DLD1 (cell line): ENCODE measurements around the gene INO80.

Source experiments
- in situ Hi-C: cut with HindIII; loops from 2 replicates; pipeline ENCODE4 v1.10.0; 2017; ENCODE audit warnings: low sequenced_read_pairs

The INO80 gene

GRCh38 chr15:41048397-41048796, 67.7 kb downstream of the INO80 start:
- in situ Hi-C loops: no loop called here

GRCh38 chr15:41047474-41047873, 68.6 kb downstream of the INO80 start:
- in situ Hi-C loops: no loop called here

- in situ Hi-C loops: no loop called here
Measured at GRCh38 chr15:41043276-41043951, 72.7 kb downstream of the INO80 start.

- in situ Hi-C loops: no loop called here
Measured at GRCh38 chr15:41042851-41043250, 73.2 kb downstream of the INO80 start.

GRCh38 chr15:41039121-41039520, 77.0 kb downstream of the INO80 start:
- in situ Hi-C loops: no loop called here

- in situ Hi-C loops: no loop called here
Measured at GRCh38 chr15:41032079-41032328, 84.1 kb downstream of the INO80 start.

GRCh38 chr15:41031232-41032078, 84.6 kb downstream of the INO80 start:
- in situ Hi-C loops: no loop called here

GRCh38 chr15:41028853-41029252, 87.2 kb downstream of the INO80 start:
- in situ Hi-C loops: no loop called here

- in situ Hi-C loops: no loop called here
Measured at GRCh38 chr15:41025393-41025792, 90.7 kb downstream of the INO80 start.

- in situ Hi-C loops: no loop called here
Measured at GRCh38 chr15:41024885-41025284, 91.2 kb downstream of the INO80 start.

GRCh38 chr15:41024131-41024530, 91.9 kb downstream of the INO80 start:
- in situ Hi-C loops: no loop called here

- in situ Hi-C loops: no loop called here
Measured at GRCh38 chr15:41022487-41023090, 93.5 kb downstream of the INO80 start.

GRCh38 chr15:41020829-41021228, 95.3 kb downstream of the INO80 start:
- in situ Hi-C loops: no loop called here

GRCh38 chr15:41020311-41020710, 95.8 kb downstream of the INO80 start:
- in situ Hi-C loops: no loop called here

GRCh38 chr15:41019174-41019573, 96.9 kb downstream of the INO80 start:
- in situ Hi-C loops: loop anchor here (5.0 kb wide), 1 partner anchor 112 kb away; no protein-coding TSS in a partner anchor

GRCh38 chr15:41018534-41018933, 97.5 kb downstream of the INO80 start:
- in situ Hi-C loops: loop anchor here (5.0 kb wide), 1 partner anchor 111 kb away; no protein-coding TSS in a partner anchor

- in situ Hi-C loops: loop anchor here (5.0 kb wide), 1 partner anchor 110 kb away; no protein-coding TSS in a partner anchor
Measured at GRCh38 chr15:41017066-41017735, 98.9 kb downstream of the INO80 start.

GRCh38 chr15:41013691-41014414, 102.2 kb downstream of the INO80 start:
- in situ Hi-C loops: no loop called here

- in situ Hi-C loops: no loop called here
Measured at GRCh38 chr15:41011055-41011815, 104.8 kb downstream of the INO80 start.

GRCh38 chr15:41010345-41010744, 105.7 kb downstream of the INO80 start:
- in situ Hi-C loops: no loop called here
